ENCODE data around the gene TCP10L.
"Not testable (repeated sequence)": the region's sequence is repeated elsewhere in the genome, so short reads cannot be mapped to it uniquely, and the experiment has no call there.

The TCP10L gene

GRCh38 chr21:32533611-32534010, 51.7 kb downstream of the TCP10L start:
- Histone ChIP-seq H3K9ac (ENCODE audit: insufficient read length, low read depth) (no peak overlapping the region), H3K4me3 (ENCODE audit: insufficient read length, low read depth) (no peak overlapping the region), H3K9me3 (ENCODE audit: insufficient read depth, low read length) (peaks cover 15% of the 10 kb centered on the region; the same call in 1 of the 2 replicates), H3K27me3 (ENCODE audit: insufficient read depth, insufficient read length) (no peaks in the 10 kb centered on the region), H3K36me3 (ENCODE audit: insufficient read depth, insufficient read length, low read length) (no peaks in the 10 kb centered on the region), H3K4me1 (ENCODE audit: insufficient read depth, insufficient read length) (no peaks in the 10 kb centered on the region)
- no peak for DNase-seq (ENCODE audit: low read depth, low spot score)
- TF ChIP-seq ZNF274 (IDR thresholded peaks at IDR 0.05; ENCODE audit: low read depth, low read length) (no peak), YY1 (IDR thresholded peaks at IDR 0.05; ENCODE audit: insufficient read depth, insufficient read length) (no peak), SUZ12 (IDR thresholded peaks at IDR 0.05; ENCODE audit: extremely low read depth, insufficient read depth, insufficient read length) (no peak)

- DNase-seq (ENCODE audit: low read depth, low spot score): no peak
- no peaks in the 10 kb centered on the region for H3K4me1 ChIP-seq (ENCODE audit: insufficient read depth, insufficient read length)
- no peak overlapping the region for H3K9ac ChIP-seq (ENCODE audit: insufficient read length, low read depth)
- no peak overlapping the region for H3K4me3 ChIP-seq (ENCODE audit: insufficient read length, low read depth)
- TF ChIP-seq ZNF274 (IDR thresholded peaks at IDR 0.05; ENCODE audit: low read depth, low read length) (no peak), SUZ12 (IDR thresholded peaks at IDR 0.05; ENCODE audit: extremely low read depth, insufficient read depth, insufficient read length) (no peak), YY1 (IDR thresholded peaks at IDR 0.05; ENCODE audit: insufficient read depth, insufficient read length) (no peak)
- H3K27me3 ChIP-seq (ENCODE audit: insufficient read depth, insufficient read length): no peaks in the 10 kb centered on the region
- H3K36me3 ChIP-seq (ENCODE audit: insufficient read depth, insufficient read length, low read length): no peaks in the 10 kb centered on the region
- H3K9me3 ChIP-seq (ENCODE audit: insufficient read depth, low read length): peaks cover 15% of the 10 kb centered on the region; the same call in 1 of the 2 replicates
Observed at GRCh38 chr21:32533053-32533452, 52.3 kb downstream of the TCP10L start.

DNA sequence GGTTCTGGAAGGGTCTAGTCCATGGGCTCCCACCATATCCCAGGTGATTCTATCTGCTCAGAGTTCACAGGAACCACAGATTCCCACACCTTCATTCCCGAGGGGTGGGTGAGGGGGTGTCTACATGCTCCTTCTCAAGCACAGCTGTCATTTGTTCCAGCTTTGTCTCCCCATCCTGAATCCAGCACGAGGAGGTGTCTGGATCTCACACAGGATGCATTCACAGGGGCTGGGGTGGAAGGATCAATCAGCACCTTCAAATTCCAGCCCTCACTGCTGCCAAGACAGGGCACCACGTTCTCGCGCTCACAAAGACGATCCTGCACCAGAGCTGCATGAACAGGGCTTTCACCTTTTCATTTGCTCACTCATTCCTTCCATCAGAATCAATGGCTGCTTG, 52.7 kb downstream of the TCP10L start:
- no peak overlapping the region for H3K9ac ChIP-seq (ENCODE audit: insufficient read length, low read depth)
- no peaks in the 10 kb centered on the region for H3K27me3 ChIP-seq (ENCODE audit: insufficient read depth, insufficient read length)
- TF ChIP-seq SUZ12 (IDR thresholded peaks at IDR 0.05; ENCODE audit: extremely low read depth, insufficient read depth, insufficient read length): no peak
- no peak for TF ChIP-seq ZNF274 (IDR thresholded peaks at IDR 0.05; ENCODE audit: low read depth, low read length)
- TF ChIP-seq YY1 (IDR thresholded peaks at IDR 0.05; ENCODE audit: insufficient read depth, insufficient read length): no peak
- H3K36me3 ChIP-seq (ENCODE audit: insufficient read depth, insufficient read length, low read length): no peaks in the 10 kb centered on the region
- H3K4me3 ChIP-seq (ENCODE audit: insufficient read length, low read depth): no peak overlapping the region
- peaks cover 15% of the 10 kb centered on the region; the same call in 1 of the 2 replicates for H3K9me3 ChIP-seq (ENCODE audit: insufficient read depth, low read length)
- no peaks in the 10 kb centered on the region for H3K4me1 ChIP-seq (ENCODE audit: insufficient read depth, insufficient read length)
- no peak for DNase-seq (ENCODE audit: low read depth, low spot score)

DNA sequence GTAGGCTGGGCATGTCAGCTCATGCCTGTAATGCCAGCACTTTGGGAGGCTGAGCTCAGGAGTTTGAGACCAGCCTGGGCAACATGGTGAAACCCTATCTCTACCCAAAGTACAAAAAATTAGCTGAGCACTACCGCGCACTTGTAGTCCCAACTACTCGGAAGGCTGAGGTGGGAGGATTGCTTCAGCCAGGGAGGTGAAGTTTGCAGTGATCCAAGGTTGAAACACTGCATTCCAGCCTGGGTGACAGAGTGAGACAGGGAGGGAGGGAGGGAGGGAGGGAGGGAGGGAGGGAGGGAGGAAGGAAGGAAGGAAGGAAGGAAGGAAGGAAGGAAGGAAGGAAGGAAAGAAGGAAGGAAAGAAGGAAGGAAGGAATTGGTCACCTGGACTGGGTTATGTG, 53.8 kb downstream of the TCP10L start:
- not testable (repeated sequence) for H3K4me1 ChIP-seq (ENCODE audit: insufficient read depth, insufficient read length); H3K36me3 ChIP-seq (ENCODE audit: insufficient read depth, insufficient read length, low read length); DNase-seq (ENCODE audit: low read depth, low spot score); H3K27me3 ChIP-seq (ENCODE audit: insufficient read depth, insufficient read length); H3K9ac ChIP-seq (ENCODE audit: insufficient read length, low read depth); H3K4me3 ChIP-seq (ENCODE audit: insufficient read length, low read depth)
- peaks cover 15% of the 10 kb centered on the region; the same call in 1 of the 2 replicates for H3K9me3 ChIP-seq (ENCODE audit: insufficient read depth, low read length)

- H3K4me3 ChIP-seq (ENCODE audit: insufficient read length, low read depth); H3K4me1 ChIP-seq (ENCODE audit: insufficient read depth, insufficient read length); H3K27me3 ChIP-seq (ENCODE audit: insufficient read depth, insufficient read length); DNase-seq (ENCODE audit: low read depth, low spot score); H3K9ac ChIP-seq (ENCODE audit: insufficient read length, low read depth); H3K36me3 ChIP-seq (ENCODE audit: insufficient read depth, insufficient read length, low read length): not testable (repeated sequence)
- H3K9me3 ChIP-seq (ENCODE audit: insufficient read depth, low read length): peaks cover 15% of the 10 kb centered on the region; the same call in 1 of the 2 replicates
Observed at GRCh38 chr21:32530809-32531208, 54.5 kb downstream of the TCP10L start.

DNA sequence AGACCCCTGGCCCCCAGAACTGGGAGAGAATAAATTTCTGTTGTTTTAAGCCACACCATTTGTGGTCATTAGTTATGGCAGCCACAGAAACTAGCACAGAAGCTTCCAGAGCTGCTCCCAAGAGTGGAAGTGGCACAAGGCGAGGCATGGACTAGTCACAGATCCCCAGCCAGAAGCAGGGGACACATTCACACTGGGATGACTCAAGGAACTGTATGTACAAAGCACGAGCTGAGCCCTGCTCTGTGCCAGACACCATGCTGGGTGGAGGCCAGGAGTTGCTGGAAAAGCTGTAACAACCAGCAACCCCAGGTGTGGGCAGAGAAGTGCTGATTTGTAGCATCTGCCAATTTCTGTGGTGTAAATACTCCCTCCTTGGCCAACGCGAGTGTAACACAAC, 55.6 kb downstream of the TCP10L start:
- DNase-seq (ENCODE audit: low read depth, low spot score): no peak
- TF ChIP-seq SUZ12 (IDR thresholded peaks at IDR 0.05; ENCODE audit: extremely low read depth, insufficient read depth, insufficient read length) (no peak), YY1 (IDR thresholded peaks at IDR 0.05; ENCODE audit: insufficient read depth, insufficient read length) (no peak)
- Histone ChIP-seq H3K9me3 (ENCODE audit: insufficient read depth, low read length) (peaks cover 15% of the 10 kb centered on the region; the same call in 1 of the 2 replicates), H3K4me1 (ENCODE audit: insufficient read depth, insufficient read length) (peaks cover 10% of the 10 kb centered on the region), H3K9ac (ENCODE audit: insufficient read length, low read depth) (no peak overlapping the region), H3K27me3 (ENCODE audit: insufficient read depth, insufficient read length) (no peaks in the 10 kb centered on the region), H3K36me3 (ENCODE audit: insufficient read depth, insufficient read length, low read length) (no peaks in the 10 kb centered on the region), H3K4me3 (ENCODE audit: insufficient read length, low read depth) (no peak overlapping the region)

DNA sequence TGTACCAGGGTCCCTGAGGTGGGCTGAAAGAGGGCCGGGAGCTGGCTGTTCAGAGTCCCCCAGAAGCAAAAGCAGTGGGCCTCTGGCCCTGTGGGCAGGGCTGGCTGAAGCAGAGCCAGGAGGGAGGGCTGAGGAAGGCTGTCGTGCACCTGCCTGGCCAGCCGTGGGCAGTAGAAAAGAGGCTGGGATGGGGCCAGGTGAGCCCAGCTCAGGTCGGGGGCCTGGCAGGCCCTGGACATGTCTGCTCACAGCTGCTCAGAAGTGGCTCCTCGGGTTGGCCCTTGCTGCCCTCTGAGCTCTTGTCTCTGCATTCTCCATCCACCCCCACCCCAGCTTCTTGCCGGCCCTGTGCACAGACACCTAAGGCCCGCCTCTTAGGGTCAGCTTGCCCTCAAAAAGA, 60.0 kb downstream of the TCP10L start:
- Histone ChIP-seq H3K9me3 (ENCODE audit: insufficient read depth, low read length) (peaks cover 9% of the 10 kb centered on the region; the same call in 1 of the 2 replicates), H3K36me3 (ENCODE audit: insufficient read depth, insufficient read length, low read length) (no peaks in the 10 kb centered on the region), H3K27me3 (ENCODE audit: insufficient read depth, insufficient read length) (no peaks in the 10 kb centered on the region), H3K9ac (ENCODE audit: insufficient read length, low read depth) (no peak overlapping the region), H3K4me1 (ENCODE audit: insufficient read depth, insufficient read length) (peaks cover 16% of the 10 kb centered on the region), H3K4me3 (ENCODE audit: insufficient read length, low read depth) (no peak overlapping the region)
- no peak for DNase-seq (ENCODE audit: low read depth, low spot score)
- TF ChIP-seq SUZ12 (IDR thresholded peaks at IDR 0.05; ENCODE audit: extremely low read depth, insufficient read depth, insufficient read length) (no peak), ZNF274 (IDR thresholded peaks at IDR 0.05; ENCODE audit: low read depth, low read length) (no peak), YY1 (IDR thresholded peaks at IDR 0.05; ENCODE audit: insufficient read depth, insufficient read length) (no peak)

All from NT2/D1 (cell line).